Fibroblast of the aortic adventitia (primary cell): Measurements from ENCODE around the gene NDUFAB1. TPM values are rescaled to one million over a fixed set of nuclear protein-coding genes. Genes with fewer than 3 reads are reported as not detected.
"Not testable (repeated sequence)": the region's sequence is repeated elsewhere in the genome, so short reads cannot be mapped to it uniquely, and the experiment has no call there.

Experiments used
- DNase-seq: peaks from one replicate; pipeline ENCODE4 v3.0.0-alpha.2; 2010; ENCODE audit warnings: low read depth
- H3K4me3 ChIP-seq: 2 replicates; pipeline ENCODE4 v1.5.1; 2011; ENCODE audit warnings: low read depth, mild to moderate bottlenecking, control low read depth, low read length, moderate library complexity
- total RNA-seq: library from RNA; depleted of rRNA; stranded (reverse); fragments of >200 nt; gene quantifications from 2 replicates; pipeline ENCODE4 v1.2.3, GENCODE V29; 2012; ENCODE audit warnings: low replicate concordance
- TF ChIP-seq, protein P1 (sequence below): IDR thresholded peaks from 2 replicates; pipeline ENCODE4 v1.5.1; 2011; ENCODE audit warnings: mild to moderate bottlenecking, low read length, control low read depth, inconsistent platforms; ENCODE audit not compliant: insufficient read depth

NDUFAB1 gene
- total RNA-seq: 71.5 and 125 TPM in 2 replicates

DNA sequence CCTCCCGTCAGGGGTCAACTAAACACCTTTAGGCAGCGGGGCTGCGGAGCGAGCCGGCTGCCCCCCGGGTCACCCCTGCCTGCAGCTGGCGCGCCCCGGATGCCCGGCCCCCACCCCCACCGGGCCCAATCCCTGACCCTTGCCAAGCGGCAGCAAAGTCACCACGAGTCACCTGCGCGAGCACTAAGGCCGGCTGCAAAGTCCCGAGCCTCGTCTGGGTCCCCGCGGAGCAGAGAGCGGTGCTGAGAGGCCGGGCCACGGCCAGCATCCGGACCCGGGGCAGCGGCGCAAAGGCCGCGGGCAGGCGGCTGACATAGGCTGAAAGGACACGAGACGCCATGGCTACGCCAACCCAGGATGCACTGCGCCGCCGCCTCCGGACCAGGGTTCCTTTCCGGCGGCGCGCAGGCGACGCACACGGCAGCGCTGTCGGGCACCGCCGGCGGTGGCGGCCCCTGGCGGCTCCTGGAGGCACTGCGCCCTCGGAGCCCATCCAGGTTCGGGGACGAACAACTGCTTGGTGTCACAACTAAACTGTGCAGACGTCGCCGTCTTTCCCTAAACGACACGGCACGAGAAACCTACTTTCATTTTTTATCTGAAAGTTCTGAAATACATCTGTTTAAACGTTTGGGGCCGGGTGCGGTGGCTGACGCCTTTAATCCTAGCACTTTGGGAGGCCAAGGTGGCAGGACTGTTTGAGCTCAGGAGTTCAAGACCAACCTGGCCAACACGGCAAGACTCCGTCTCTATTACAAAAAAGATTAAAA lies at the start of gene NDUFAB1:
TSS of gene NDUFAB1 (minus strand) at position 366 of the 770 bp plus-strand sequence. CDS start at position 340, 26 bp downstream.
- TF ChIP-seq, protein P1, sequence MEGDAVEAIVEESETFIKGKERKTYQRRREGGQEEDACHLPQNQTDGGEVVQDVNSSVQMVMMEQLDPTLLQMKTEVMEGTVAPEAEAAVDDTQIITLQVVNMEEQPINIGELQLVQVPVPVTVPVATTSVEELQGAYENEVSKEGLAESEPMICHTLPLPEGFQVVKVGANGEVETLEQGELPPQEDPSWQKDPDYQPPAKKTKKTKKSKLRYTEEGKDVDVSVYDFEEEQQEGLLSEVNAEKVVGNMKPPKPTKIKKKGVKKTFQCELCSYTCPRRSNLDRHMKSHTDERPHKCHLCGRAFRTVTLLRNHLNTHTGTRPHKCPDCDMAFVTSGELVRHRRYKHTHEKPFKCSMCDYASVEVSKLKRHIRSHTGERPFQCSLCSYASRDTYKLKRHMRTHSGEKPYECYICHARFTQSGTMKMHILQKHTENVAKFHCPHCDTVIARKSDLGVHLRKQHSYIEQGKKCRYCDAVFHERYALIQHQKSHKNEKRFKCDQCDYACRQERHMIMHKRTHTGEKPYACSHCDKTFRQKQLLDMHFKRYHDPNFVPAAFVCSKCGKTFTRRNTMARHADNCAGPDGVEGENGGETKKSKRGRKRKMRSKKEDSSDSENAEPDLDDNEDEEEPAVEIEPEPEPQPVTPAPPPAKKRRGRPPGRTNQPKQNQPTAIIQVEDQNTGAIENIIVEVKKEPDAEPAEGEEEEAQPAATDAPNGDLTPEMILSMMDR: peak; percentile 85
- peak within 1 kb of the TSS; percentile 98 for H3K4me3 ChIP-seq
- DNase-seq: peak; percentile 75

DNA sequence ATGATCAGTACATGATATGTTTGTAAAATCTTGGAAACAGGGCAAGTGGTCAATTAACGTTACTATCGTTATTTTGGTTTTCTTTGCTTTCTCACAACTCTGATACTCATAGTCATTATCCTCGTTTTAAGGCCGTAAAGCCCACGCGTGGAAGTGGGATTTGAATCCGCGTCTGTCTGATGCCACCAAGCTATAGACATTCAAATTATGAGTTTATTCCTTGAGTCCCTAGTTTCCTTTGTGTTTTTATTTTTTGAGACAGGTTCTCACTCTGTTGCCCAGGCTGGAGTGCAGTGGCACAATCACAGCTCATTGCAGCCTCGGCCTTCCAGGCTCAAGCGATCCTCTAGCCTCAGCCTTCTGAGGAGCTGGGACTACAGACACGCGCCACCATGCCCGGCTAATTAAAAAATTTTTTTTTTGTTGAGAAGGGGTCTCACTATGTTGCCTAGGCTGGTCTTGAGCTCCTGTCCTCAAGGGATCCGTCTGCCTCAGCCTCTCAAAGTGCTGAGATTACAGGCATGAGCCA lies 46.2 kb upstream of the NDUFAB1 start:
- DNase-seq: peak; percentile 4
- H3K4me3 ChIP-seq: peak overlapping the region; percentile 100
- TF ChIP-seq, protein P1: no peak

DNA sequence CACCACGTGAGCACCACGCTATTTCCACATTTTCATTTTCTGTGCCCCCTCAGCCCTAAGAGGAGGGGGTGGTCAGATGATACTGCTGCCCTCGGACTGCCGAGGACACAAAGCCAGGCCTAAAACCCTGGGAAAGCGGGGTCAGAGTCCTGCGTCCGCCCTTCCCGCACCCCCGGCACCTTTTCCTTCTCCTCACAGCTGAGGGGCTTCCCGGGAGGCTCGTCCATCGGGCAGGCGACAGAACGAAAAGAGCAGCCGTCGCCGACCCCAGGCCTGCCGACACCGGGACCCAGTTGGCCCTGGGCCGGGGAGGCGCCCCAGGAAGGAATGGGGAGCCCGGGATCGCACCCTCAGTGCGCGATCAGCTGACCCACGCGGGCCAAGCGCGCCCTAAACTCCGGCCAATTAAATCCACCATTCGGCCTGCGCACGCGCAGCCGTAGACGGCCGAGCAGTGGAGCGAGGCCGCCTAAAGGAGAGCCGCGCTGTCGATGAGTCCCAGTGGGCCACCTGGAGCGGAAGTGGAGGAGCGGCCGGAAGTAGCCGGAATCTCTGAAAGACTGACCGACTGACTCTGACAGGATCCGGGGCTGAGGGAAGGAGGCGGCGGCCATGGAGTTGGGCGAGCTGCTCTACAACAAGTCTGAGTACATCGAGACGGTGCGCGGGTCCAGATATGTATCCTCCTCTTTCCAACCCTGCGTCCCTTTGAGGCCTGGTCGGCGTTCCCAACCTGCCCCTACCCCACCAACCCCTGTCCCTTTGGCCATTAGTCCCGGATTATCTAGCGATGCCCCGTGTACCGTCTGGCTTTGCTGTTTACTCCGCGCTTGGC lies 45.0 kb upstream of the NDUFAB1 start, which contains the start of the genes DCTN5 and PALB2:
TSS of gene DCTN5 (plus strand) at position 536 of the 835 bp plus-strand sequence. CDS start at position 613, 77 bp downstream.
TSS of gene PALB2 (minus strand) at position 380 of the 835 bp plus-strand sequence. CDS start at position 227, 153 bp downstream.
- peak within 1 kb of the TSS; percentile 100 for H3K4me3 ChIP-seq
- DNase-seq: peak; percentile 92
- TF ChIP-seq, protein P1: no peak

DNA sequence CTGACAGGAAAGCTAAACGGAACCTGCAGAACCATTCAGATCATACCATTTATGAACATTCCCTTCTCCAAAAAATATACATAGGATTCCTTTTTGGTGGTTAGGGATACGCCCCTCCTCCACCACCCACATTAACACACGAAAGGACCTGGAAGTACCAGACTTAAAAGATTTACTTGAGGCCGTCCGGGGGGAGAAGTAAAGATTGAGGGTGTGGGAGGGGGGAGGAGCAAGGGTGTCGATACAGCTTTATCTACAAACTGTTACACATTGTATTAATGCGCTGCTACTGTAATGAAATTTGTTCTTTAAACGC lies 44.5 kb upstream of the NDUFAB1 start:
- H3K4me3 ChIP-seq: peak overlapping the region; percentile 100
- peak; percentile 3 for DNase-seq
- TF ChIP-seq, protein P1: no peak

DNA sequence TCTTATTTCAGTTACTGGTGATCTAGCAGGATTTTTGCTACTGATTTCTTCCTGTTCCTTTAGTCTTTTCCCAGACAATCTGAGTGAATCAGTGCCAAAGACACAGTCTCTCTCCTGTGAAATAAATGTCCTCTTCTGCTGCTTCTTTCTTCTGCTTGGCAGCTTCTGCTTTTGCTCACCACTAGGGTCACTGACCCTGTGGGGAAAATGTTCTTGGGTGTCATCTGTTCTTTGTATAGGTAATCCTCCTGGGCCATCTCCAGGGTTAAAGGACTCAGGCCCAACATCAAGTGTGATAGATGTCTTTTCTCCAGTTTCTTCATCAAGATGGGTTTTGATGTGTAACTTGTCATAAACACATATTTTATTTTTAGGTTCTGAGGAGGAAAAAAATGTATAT lies 39.8 kb upstream of the NDUFAB1 start:
- TF ChIP-seq, protein P1: no peak
- no peak for DNase-seq
- H3K4me3 ChIP-seq: no peak overlapping the region

DNA sequence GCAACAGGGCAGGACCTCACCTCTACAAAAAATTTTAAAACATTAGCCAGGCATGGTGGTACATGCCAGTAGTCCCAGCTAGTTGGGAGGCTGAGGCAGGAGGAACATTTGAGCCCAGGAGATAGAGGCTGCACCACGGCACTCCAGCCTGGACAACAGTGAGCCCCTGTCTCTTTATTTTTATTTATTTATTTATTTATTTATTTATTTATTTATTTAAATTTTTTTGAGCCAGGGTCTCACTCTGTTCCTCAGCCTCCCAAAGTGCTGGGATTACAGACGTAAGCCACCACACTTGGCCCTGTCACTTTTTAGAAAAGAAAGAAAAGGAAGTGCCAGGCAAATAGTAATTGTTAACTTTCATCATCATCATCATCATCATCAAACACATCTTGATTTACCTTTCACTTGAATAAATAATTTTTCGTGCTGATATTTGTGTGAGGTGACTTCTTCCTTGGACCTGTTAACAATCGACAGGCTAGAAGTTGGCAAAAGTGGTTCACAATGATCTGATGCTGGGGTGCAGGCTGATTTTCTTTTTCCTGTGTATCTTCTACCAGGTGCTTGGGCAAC lies 38.4 kb upstream of the NDUFAB1 start:
- H3K4me3 ChIP-seq: no peak overlapping the region
- DNase-seq: no peak
- TF ChIP-seq, protein P1: no peak

DNA sequence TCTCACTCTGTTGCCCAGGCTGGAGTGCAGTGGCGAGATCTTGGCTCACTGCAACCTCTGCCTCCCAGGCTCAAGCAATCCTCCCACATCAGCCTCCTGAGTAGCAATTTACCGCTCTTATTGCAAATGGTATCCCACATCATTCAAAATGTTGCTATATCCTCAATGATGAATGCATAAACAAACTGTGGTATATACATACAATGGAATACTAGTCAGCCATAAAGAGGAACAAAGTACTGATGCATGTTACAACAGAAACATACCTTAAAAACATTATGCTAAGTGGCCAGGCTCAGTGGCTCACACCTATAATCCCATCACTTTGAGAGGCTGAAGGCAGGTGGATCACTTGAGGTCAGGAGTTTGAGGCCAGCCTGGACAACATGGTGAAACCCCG lies 35.8 kb upstream of the NDUFAB1 start:
- not testable (repeated sequence) for DNase-seq, H3K4me3 ChIP-seq
